OCI-LY7 (cell line): ENCODE data around the gene ALDOA.

Experiments
- EZH2phosphoT487 ChIP-seq: fragments of 200-600 bp; sonication (generic); IDR thresholded peaks from 2 replicates; pipeline ENCODE4 v1.6.1; 2018; ENCODE audit warnings: low read depth, borderline replicate concordance, mild to moderate bottlenecking, mixed run types, antibody characterized with exemption, low read length, moderate library complexity, mixed read lengths
- TF ChIP-seq, protein P1 (sequence below): fragments of 200-600 bp; sonication (generic); conservative IDR thresholded peaks from 2 replicates; pipeline ENCODE4 v1.5.1; 2014; ENCODE audit warnings: mild to moderate bottlenecking, antibody characterized with exemption, low read length, moderate library complexity, mixed read lengths

DNA sequence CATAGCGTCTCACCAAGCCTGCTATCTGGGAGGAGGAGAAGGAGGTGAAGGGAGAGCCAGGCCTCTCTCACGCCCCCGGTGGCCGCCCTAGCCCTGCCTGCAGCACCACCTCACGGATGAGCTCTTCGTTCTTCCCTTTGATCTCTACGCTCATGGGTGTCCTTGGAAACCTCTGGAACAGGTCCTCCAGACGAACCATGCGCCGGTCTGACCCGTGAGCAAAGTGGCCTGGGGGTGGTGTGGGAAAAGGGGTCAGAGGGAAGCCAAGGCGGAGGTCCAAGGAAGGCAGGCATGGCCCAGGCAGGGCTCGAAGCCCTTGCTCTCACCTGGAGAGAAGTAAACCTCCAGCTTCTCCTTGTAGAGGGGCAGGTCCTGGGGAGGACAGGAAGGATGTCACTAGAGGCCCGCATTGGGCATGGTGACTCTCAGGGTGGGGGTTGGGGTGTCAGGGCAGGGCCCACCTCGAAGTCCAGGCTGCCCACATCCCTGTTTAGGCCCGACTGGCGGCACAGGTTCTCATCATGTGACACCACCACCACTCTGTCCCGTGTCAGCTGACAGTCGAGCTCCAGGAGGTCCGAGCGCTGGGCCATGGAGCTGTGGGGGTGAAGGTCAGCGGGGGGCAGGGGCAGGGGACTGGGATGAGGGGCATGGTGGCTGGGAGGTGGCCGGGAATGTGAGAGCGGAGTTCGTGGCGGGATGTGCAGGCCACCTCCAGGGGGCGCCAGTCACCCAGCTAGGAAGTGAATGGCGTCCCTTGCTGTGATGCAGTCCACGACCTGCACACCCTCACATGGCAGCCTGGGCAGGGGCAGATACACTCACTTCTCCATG is 46.9 kb downstream of the ALDOA start:
- TF ChIP-seq, protein P1, sequence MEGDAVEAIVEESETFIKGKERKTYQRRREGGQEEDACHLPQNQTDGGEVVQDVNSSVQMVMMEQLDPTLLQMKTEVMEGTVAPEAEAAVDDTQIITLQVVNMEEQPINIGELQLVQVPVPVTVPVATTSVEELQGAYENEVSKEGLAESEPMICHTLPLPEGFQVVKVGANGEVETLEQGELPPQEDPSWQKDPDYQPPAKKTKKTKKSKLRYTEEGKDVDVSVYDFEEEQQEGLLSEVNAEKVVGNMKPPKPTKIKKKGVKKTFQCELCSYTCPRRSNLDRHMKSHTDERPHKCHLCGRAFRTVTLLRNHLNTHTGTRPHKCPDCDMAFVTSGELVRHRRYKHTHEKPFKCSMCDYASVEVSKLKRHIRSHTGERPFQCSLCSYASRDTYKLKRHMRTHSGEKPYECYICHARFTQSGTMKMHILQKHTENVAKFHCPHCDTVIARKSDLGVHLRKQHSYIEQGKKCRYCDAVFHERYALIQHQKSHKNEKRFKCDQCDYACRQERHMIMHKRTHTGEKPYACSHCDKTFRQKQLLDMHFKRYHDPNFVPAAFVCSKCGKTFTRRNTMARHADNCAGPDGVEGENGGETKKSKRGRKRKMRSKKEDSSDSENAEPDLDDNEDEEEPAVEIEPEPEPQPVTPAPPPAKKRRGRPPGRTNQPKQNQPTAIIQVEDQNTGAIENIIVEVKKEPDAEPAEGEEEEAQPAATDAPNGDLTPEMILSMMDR, result peak; percentile 84
- TF ChIP-seq EZH2phosphoT487, result no peak
